ENCODE measurements around the gene GATA3. TPM values are rescaled to one million over a fixed set of nuclear protein-coding genes. Genes with fewer than 3 reads are reported as not detected.

GATA3 gene
- polyA plus RNA-seq, 1 donor from 2014 or later = not detected

- Histone ChIP-seq H2AFZ (ENCODE audit: low read depth, low read length) (no peak overlapping the region), H3F3A (ENCODE audit: insufficient read depth, low read length, poor library complexity, severe bottlenecking) (no peaks in the 10 kb centered on the region), H3K9ac (ENCODE audit: low read length) (no peak overlapping the region), H3K4me3 (ENCODE audit: low read length) (no peak overlapping the region), H3K9me2 (ENCODE audit: insufficient read depth, low read length) (no peaks in the 10 kb centered on the region), H3K27ac (ENCODE audit: low read length) (no peak overlapping the region), H4K20me1 (ENCODE audit: insufficient read depth) (no peaks in the 10 kb centered on the region), H3K27me3 (ENCODE audit: insufficient read depth, low read depth, low read length) (peaks cover 10% of the 10 kb centered on the region), H3K4me2 (ENCODE audit: low read length) (no peak overlapping the region), H3K79me2 (replicated peaks; ENCODE audit: insufficient read depth, low read length) (no peaks in the 10 kb centered on the region), H3K9me3 (ENCODE audit: low read length) (no peaks in the 10 kb centered on the region), H3K36me3 (ENCODE audit: insufficient read depth, low read length) (no peaks in the 10 kb centered on the region)
- no peak for TF ChIP-seq TAF1 (IDR thresholded peaks at IDR 0.05; ENCODE audit: low read depth)
- TF ChIP-seq POLR2AphosphoS5 (IDR thresholded peaks at IDR 0.05) = no peak
- no peak for TF ChIP-seq EZH2 (IDR thresholded peaks at IDR 0.05; ENCODE audit: borderline replicate concordance, insufficient read depth, low read length, poor library complexity, severe bottlenecking)
- TF ChIP-seq CTCF (IDR thresholded peaks at IDR 0.05; ENCODE audit: poor library complexity, severe bottlenecking) = no peak
- no peak for TF ChIP-seq RAD21 (conservative IDR thresholded peaks at IDR 0.05)
- no peak for TF ChIP-seq MXI1 (conservative IDR thresholded peaks at IDR 0.05; ENCODE audit: poor library complexity, severe bottlenecking)
- no peak for TF ChIP-seq SMC3 (conservative IDR thresholded peaks at IDR 0.05; ENCODE audit: poor library complexity)
- no peak for TF ChIP-seq EP300 (conservative IDR thresholded peaks at IDR 0.05; ENCODE audit: poor library complexity, severe bottlenecking)
- no peak for TF ChIP-seq REST (IDR thresholded peaks at IDR 0.05; ENCODE audit: borderline replicate concordance)
Measured at GRCh38 chr10:8071006-8071405, 16.5 kb downstream of the GATA3 start.

- no peak overlapping the region for H3K9ac ChIP-seq (ENCODE audit: low read length)
- H3K4me2 ChIP-seq (ENCODE audit: low read length) = no peak overlapping the region
- H3F3A ChIP-seq (ENCODE audit: insufficient read depth, low read length, poor library complexity, severe bottlenecking) = no peaks in the 10 kb centered on the region
- H4K20me1 ChIP-seq (ENCODE audit: insufficient read depth) = no peaks in the 10 kb centered on the region
- no peaks in the 10 kb centered on the region for H3K79me2 ChIP-seq (replicated peaks; ENCODE audit: insufficient read depth, low read length)
- no peaks in the 10 kb centered on the region for H3K9me2 ChIP-seq (ENCODE audit: insufficient read depth, low read length)
- no peak overlapping the region for H2AFZ ChIP-seq (ENCODE audit: low read depth, low read length)
- H3K4me3 ChIP-seq (ENCODE audit: low read length) = no peak overlapping the region
- H3K27me3 ChIP-seq (ENCODE audit: insufficient read depth, low read depth, low read length) = peaks cover 4% of the 10 kb centered on the region
- TF ChIP-seq POLR2AphosphoS5 (IDR thresholded peaks at IDR 0.05) (no peak), CTCF (IDR thresholded peaks at IDR 0.05; ENCODE audit: poor library complexity, severe bottlenecking) (no peak), TAF1 (IDR thresholded peaks at IDR 0.05; ENCODE audit: low read depth) (no peak), RAD21 (conservative IDR thresholded peaks at IDR 0.05) (no peak), EP300 (conservative IDR thresholded peaks at IDR 0.05; ENCODE audit: poor library complexity, severe bottlenecking) (no peak), REST (IDR thresholded peaks at IDR 0.05; ENCODE audit: borderline replicate concordance) (no peak), SMC3 (conservative IDR thresholded peaks at IDR 0.05; ENCODE audit: poor library complexity) (no peak), EZH2 (IDR thresholded peaks at IDR 0.05; ENCODE audit: borderline replicate concordance, insufficient read depth, low read length, poor library complexity, severe bottlenecking) (no peak), MXI1 (conservative IDR thresholded peaks at IDR 0.05; ENCODE audit: poor library complexity, severe bottlenecking) (no peak)
- no peaks in the 10 kb centered on the region for H3K9me3 ChIP-seq (ENCODE audit: low read length)
- no peak overlapping the region for H3K27ac ChIP-seq (ENCODE audit: low read length)
- H3K36me3 ChIP-seq (ENCODE audit: insufficient read depth, low read length) = no peaks in the 10 kb centered on the region
Measured at GRCh38 chr10:8071666-8072065, 17.2 kb downstream of the GATA3 start.

Data from neural cell (in vitro differentiated cells).